Fibroblast of upper back skin (primary cell): ENCODE results near the gene FNDC5.
A peak's percentile ranks its signal among the peaks of the same experiment; 100 is the strongest.
"Not testable (repeated sequence)": the region's sequence is repeated elsewhere in the genome, so short reads cannot be mapped to it uniquely, and the experiment has no call there.

Source experiments
- DNase-seq: peaks from one replicate; pipeline ENCODE4 v3.0.0-alpha.2; 2013

Gene FNDC5

DNA sequence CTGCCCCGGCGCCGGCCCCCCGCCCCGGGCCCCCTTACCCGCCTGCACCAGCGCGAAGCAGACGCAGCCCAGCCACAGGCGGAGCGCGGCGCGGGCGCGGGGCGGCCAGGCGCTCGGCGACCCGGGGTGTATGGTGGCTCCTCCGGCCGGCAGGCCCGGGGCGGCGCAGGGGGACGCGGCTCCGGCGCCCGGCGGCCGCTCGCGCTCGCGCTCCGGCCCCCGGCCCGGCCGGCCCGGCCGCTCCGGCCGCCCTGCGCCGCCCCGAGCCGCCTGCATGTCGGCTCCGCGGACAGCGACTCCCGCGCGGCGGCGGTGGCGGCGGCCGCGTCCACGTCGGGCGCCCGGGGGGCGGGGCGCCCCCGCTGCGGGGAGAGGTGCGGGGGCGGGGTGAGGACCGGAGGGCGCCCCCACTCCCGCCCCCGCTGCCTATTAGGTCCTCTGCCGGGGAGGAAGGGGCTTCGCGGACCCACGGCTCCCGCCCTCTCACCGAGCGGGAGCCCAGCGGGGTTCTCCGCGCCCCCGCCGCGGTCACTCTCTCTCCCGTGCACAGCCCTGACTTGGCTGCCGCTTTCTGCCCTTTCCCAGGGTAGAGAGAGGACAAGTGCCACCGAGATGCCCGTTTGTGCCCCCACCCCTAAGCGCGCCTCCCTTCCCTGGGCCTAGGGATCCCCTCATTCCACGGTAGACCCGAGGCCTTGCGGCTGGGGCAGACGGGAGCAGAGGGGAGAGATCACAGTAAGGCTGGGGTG is at the start of gene FNDC5:
FNDC5 (minus strand) TSS at position 298 of the 749 bp plus-strand sequence.
- peak; percentile 35 for DNase-seq

DNA sequence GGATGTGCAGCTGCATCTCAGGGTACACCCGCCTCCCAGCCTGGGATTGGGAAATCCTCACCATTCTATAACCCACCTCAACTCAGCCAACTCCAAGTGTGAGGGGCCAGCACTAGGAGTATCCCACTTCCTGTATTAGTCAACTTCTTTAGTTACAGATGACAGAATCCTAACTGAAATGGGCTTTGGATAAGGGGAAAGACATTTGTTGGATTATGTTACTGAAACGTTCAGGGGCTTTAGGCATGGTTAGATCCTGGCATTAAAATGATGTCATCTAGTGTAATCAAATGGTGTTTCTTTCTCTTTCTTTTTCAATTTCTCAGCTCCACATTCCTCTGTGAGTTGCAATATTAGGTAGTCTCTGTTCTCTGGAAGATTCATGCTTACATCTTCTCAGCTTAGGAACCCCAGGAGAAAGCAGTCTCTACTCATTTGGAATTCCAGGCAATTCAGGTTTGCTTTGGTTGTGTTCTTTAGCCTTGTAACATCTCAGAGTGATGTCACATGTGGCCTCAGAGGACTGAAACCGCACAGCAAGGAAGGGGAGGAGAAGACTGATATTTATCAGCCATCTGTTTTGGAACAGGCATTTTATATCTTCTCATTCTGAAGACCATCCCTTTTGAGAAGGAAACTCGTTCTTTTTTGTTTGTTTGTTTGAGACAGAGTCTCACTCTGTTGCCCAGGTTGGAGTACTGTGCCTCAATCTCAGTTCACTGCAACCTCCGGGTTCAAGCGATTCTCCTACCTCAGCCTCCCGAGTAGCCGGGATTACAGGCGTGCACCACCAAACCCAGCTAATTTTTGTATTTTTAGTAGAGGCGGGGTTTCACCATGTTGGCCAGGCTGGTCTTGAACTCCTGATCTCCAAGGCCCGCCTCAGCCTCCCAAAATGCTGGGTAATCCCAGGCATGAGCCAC is 49.4 kb upstream of the FNDC5 start:
- peak; percentile 80 for DNase-seq

- DNase-seq, result no peak
Observed at GRCh38 chr1:32918179-32918578, 47.5 kb upstream of the FNDC5 start.

DNA sequence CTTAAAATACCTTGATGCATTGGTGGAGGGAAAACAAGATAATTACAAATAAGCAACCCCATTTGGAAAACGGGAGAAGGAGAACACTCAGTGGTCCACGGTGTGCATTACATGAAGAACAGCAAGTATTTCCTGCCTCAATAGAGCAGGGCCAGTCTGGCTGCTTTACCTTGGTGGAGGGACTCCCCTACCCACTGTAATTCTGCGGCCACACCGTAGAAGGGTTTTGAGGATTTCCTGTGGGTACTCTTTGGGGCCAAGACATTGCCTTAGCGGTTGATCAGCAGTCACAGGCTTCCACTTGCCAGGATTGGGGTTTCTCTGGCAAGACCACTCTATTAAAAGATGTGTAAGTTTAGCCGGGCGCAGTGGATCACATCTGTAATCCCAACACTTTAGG is 46.8 kb upstream of the FNDC5 start:
- DNase-seq, result no peak

DNA sequence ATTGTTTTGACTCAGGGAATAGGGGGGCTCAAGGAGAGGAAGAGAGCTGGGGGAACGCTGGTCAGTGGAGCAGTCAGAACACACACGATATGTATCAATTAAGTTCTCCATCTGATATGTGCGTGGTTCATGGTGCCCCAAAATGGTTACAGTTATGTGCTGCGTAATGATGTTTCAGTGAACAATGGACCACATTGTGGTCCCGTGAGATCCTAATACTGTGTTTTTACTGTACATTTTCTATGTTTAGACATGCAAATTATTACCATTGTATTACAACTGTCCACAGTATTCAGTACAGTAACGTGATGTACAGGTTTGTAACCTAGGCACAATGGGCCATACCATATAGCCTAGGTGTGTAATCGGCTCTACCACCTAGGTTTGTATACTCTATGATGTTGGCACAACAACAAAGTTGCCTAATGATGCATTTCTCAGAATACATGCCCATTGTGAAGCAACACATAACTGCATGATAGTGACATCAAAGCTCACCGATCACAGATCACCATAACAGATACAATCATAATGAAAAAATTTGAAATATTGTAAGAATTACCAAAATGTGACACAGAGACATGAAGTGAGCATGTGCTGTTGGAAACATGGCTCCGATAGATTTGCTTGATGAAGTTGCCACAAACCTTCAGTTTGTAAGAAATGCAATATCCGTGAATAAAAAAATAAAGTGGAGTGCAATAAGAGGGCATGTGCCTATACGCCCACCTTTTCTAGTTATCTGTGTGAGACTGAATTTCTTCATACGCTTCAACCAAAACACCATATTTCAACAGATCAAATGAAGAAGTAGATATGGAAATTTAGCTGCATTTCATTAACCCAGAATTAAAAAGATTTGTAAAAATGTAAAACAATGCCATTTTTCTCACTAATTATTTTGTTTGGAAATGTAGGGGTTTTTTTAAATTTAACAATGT is 45.3 kb upstream of the FNDC5 start:
- DNase-seq, result peak; percentile 39

DNA sequence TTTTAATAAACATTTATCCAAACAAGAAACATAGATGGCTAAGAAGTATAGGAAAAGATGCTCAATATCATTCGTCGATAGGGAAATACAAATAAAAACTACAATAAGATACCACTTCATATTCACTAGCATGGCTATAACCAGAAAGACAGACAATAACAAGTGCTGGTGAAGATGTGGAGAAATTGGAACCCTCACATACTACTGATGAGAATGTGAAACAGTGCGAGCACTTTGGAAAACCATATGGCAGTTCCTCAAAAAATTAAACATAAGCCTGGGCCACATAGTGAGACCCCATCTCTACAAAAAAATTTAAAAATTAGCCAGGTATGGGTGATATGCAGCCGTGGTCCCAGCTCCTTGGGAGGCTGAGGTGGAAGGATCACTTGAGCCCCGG is 39.6 kb upstream of the FNDC5 start:
- DNase-seq, result no peak

- peak; percentile 38 for DNase-seq
Observed at GRCh38 chr1:32907435-32907834, 36.7 kb upstream of the FNDC5 start.

GRCh38 chr1:32906654-32907053 is 35.9 kb upstream of the FNDC5 start:
- DNase-seq, result no peak

- not testable (repeated sequence) for DNase-seq
Observed at GRCh38 chr1:32905588-32905987, 34.9 kb upstream of the FNDC5 start.

GRCh38 chr1:32904797-32905196 is 34.1 kb upstream of the FNDC5 start:
- no peak for DNase-seq

DNA sequence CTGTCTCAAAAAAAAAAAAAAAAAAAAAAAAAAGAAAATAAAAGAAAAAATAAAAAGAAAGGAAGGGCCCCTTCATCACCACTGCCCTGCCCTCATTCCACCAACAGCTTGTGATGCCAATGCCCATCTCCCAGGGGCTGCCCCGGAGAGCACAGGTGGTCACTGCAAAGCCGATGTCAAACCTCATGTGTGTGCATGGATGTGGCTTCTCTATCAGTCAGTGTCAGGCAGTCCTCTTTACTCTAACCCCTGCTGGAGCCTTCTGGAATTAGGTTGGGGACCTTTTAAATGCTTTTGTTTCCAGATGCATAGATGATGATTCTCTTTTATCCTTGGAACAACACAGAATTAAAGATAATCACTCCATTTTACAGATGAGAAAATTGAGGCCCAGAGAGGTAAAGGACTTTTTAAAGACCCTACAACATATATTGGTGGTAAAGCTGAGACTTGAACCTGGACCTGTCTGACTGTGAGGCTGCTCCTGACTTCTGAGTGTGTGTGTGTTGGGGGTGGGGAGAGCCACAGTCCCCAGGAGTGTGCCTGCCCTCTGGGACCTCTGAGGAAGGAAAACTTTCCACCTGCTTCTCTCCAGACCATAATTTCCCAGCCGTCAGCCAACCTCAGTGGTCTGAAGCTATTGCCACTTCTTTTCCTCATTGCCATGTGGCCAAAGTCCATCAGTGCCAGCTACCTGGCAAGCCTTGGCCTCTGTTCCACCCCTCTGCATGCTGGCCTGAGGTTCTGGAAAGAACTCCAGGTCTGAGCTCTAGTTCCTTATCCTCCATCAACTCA is 33.5 kb upstream of the FNDC5 start:
- DNase-seq, result no peak

DNA sequence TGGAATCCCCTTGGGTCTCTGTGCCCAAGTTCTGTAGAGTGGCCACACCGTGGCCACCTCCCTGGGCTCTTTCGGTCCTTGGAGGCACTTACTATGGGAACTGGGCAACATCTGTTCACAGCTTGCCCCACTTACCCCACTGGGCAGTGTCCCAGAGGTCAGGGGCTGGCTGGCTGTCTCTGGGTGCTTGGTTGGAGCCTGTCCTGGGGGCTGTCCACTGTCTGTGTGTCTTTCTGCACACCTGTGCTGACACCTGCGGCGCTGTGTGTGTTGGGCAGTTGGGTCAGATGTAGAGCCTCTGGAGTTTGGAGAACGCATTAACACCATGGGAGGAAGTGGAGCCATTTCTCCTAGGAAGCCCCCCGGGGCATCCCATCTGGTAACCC is 31.8 kb upstream of the FNDC5 start:
- no peak for DNase-seq

- no peak for DNase-seq
Observed at GRCh38 chr1:32901823-32902534, 31.3 kb upstream of the FNDC5 start.

DNA sequence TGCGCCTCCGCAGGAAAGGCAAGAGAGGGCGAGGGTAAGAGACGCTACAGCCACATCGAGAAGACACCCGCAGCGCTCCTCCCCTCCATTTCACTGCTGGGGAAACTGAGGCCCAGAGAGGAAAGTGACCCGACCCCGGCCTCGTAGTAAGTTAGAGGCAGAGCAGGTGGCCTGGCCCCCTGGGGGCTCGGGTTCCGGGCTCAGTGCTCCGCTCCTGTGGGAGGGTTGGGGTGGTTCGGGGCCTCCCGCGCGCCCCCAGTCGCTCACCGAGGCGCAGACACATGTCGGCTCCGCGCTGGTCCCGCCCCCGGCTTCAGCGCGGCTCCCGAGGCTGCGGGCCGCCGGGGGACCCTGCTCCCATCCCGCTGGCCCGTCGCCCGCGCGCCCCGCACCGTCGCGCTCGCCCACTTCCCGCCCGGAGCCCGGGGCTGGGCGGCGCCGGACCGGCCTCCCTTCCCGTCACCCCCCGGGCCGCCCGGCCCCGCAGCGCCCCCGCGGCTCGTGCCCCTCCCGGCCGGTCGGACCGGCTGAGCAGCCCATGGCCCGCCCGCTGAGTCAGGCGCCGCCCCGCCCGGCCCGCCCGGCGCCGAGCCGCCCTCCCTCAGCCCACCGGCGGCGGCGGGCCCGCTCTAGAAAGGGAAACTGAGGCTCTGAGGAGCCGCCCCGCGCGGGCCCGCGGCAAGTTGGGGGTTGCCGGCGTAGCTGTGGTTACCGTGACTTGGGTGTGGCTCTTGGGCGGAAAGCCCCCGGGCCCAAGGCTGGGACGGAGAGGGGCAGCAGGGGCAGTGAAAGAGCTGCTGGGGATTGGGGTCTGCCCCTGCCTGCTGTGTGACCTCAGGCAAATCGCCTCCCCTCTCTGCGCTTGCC is 30.5 kb upstream of the FNDC5 start, which contains the start of gene TMEM54:
TMEM54 (minus strand) TSS at position 434 of the 867 bp plus-strand sequence; CDS start at position 283, 151 bp downstream.
- DNase-seq, result peak; percentile 32

DNA sequence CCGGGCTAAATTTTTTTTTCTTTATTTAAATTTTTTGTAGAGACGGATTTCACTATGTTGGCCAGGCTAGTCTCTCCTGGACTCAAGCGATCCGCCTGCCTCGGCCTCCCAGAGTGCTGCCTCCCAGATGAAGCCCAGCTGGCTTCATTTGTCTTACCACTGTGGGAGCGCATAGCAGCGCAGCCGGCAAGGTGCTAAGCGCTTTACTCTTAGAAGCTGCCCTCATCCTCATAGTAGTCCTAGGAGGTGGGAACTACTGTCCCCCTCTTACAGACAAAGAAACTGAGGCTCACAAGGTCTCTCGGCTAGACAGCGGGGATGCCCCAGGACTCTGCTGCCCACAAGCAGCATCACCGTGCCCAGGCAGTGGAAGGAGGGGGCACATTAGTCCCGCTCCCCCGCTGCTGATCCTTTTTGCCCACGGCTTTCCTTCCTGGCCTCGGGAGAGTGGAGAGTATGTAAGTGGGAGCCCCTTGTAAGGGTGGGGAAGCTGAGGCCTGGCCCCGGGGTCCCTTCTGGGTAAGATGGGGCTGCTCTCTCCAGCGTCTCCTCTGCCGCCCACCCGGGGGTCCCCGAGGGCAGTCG is 29.8 kb upstream of the FNDC5 start:
- no peak for DNase-seq

- DNase-seq, result no peak
Observed at GRCh38 chr1:32899586-32900296, 29.0 kb upstream of the FNDC5 start.

DNA sequence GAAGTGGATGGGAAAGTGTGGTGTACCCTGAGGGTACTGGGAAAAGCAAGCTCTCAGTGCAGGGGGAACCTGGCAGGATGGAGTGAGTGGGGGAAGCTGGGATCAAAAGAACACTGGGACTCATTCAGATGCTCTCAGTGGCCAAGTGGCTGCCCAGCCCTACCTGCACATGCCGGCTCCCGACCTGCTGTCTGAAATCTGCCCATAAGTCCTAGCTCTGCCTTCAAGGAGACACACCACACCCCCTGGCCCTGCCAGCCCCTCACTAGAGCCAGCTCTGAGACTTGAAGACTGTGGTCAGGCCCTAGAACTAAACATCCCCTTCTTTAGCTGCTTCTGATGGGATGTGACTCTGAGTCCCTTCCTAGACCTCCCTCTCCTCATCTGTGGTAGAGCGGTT is 28.2 kb upstream of the FNDC5 start:
- DNase-seq, result no peak

- DNase-seq, result no peak
Observed at GRCh38 chr1:32898056-32898455, 27.3 kb upstream of the FNDC5 start.
